Measurements from ENCODE around the gene PPT1. TPM values are rescaled to one million over a fixed set of nuclear protein-coding genes. Genes with fewer than 3 reads are reported as not detected.
A peak's percentile ranks its signal among the peaks of the same experiment; 100 is the strongest.

PPT1 gene
- polyA plus RNA-seq, 1 of the 3 experiments (the other 2 are of a cell fraction): 26.0 TPM

DNA sequence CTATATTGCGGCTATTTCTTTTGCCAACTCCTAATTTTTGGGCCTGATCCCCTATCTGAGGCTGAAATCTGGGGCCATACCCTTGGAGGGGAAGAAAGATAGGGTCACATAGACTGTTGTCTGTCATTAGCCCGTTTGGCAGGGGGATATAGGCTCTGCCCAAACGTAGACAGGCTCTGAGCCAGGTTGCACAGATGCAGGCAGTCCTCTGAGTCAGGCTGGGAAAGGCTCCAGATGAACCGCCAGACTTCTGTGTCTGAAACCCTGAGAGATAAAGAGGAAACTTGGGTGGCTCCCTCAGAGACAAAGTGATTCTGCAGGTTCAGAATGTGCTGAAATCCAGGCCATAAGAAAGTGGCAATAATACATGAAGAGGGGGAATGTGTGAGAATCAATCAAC is 60.5 kb downstream of the PPT1 start:
- CTCF ChIA-PET: interaction anchor here (1.1 kb wide), 1 partner anchor 41 kb away, joined by 3 read pairs; no protein-coding TSS in a partner anchor

More for the DNA sequence above, 60.5 kb downstream of the PPT1 start:
- Histone ChIP-seq H3K4me1 (ENCODE audit: control insufficient read depth in 1 of 2, insufficient read depth in 2 of 2, low read depth in 1 of 2, low read length in 1 of 2) (peaks cover 4 to 16% of the 10 kb centered on the region in 2 experiments), H3K9ac (0 out of 2 replicates have a peak overlapping the region, but pooled peaks have one; percentile 5), H3K9me3 (no peaks in the 10 kb centered on the region), H3F3A (replicated peaks; ENCODE audit: insufficient read depth) (peaks cover 17% of the 10 kb centered on the region), H3K27ac (ENCODE audit: low read depth in 2 of 2, low read length in 1 of 2) (peak overlapping the region; percentile 87 to 92), H2AFZ (ENCODE audit: low read depth) (no peak overlapping the region; the same call in 1 of the 2 replicates), H3K36me3 (replicated peaks in 1 of 2; ENCODE audit: control insufficient read depth in 1 of 2, insufficient read depth in 2 of 2, low read length in 1 of 2) (no peaks in the 10 kb centered on the region), H3K27me3 (ENCODE audit: insufficient read depth) (no peaks in the 10 kb centered on the region), H3K4me2 (peak overlapping the region; percentile 72), H3K9me2 (no peaks in the 10 kb centered on the region), H3K79me2 (ENCODE audit: insufficient read depth) (peaks cover 15% of the 10 kb centered on the region), H4K20me1 (ENCODE audit: insufficient read depth) (peaks cover 6% of the 10 kb centered on the region; the same call in 1 of the 2 replicates), H3K4me3 (ENCODE audit: low read depth in 2 of 2, low read length in 1 of 2) (no peak overlapping the region; a peak in 1 of 4 replicates)
- TF ChIP-seq GATA2 (CRISPR knock-in tag; IDR thresholded peaks at IDR 0.05) (no peak), SIN3A (IDR thresholded peaks at IDR 0.05; ENCODE audit: borderline replicate concordance, low read depth, low read length) (no peak), FOSL2 (IDR thresholded peaks at IDR 0.05; ENCODE audit: borderline replicate concordance, low read depth) (peak; percentile 52; the same call in 1 of the 2 replicates), FOXJ3 (CRISPR knock-in tag; IDR thresholded peaks at IDR 0.05) (no peak), JUND (IDR thresholded peaks at IDR 0.05) (peak; percentile 41; the same call in 1 of the 2 replicates), NFIC (IDR thresholded peaks at IDR 0.05; ENCODE audit: borderline replicate concordance) (peak; percentile 87), MEF2A (IDR thresholded peaks at IDR 0.05; ENCODE audit: borderline replicate concordance, low read depth) (no peak), RXRA (IDR thresholded peaks at IDR 0.05; ENCODE audit: borderline replicate concordance, low read depth) (peak; percentile 50; the same call in 1 of the 2 replicates), CHD2 (IDR thresholded peaks at IDR 0.05; ENCODE audit: low read length, partially characterized antibody) (no peak), ELF1 (IDR thresholded peaks at IDR 0.05) (no peak), TCF12 (IDR thresholded peaks at IDR 0.05) (peak; percentile 86), POLR2AphosphoS5 (IDR thresholded peaks at IDR 0.05; ENCODE audit: low read depth, low read length) (peak; percentile 45; the same call in 1 of the 2 replicates), EP300 (IDR thresholded peaks at IDR 0.05; ENCODE audit: borderline replicate concordance in 1 of 2, low read depth in 1 of 2, low read length in 1 of 2) (peak in 1 of 2 experiments; percentile 39; a peak in 1 of 4 replicates), TEAD4 (IDR thresholded peaks at IDR 0.05; ENCODE audit: borderline replicate concordance, insufficient read depth) (no peak), NRF1 (IDR thresholded peaks at IDR 0.05; ENCODE audit: low read depth, low read length) (no peak)
- TF ChIP-seq, protein P1, sequence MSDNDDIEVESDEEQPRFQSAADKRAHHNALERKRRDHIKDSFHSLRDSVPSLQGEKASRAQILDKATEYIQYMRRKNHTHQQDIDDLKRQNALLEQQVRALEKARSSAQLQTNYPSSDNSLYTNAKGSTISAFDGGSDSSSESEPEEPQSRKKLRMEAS (IDR thresholded peaks at IDR 0.05; ENCODE audit: low read depth): 0 out of 2 replicates have a peak, but pooled peaks have one; percentile 33
- TF ChIP-seq, protein P2, sequence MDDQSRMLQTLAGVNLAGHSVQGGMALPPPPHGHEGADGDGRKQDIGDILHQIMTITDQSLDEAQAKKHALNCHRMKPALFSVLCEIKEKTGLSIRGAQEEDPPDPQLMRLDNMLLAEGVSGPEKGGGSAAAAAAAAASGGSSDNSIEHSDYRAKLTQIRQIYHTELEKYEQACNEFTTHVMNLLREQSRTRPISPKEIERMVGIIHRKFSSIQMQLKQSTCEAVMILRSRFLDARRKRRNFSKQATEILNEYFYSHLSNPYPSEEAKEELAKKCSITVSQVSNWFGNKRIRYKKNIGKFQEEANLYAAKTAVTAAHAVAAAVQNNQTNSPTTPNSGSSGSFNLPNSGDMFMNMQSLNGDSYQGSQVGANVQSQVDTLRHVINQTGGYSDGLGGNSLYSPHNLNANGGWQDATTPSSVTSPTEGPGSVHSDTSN (IDR thresholded peaks at IDR 0.05): peak; percentile 30; the same call in 1 of the 2 replicates
- TF ChIP-seq, protein P3, sequence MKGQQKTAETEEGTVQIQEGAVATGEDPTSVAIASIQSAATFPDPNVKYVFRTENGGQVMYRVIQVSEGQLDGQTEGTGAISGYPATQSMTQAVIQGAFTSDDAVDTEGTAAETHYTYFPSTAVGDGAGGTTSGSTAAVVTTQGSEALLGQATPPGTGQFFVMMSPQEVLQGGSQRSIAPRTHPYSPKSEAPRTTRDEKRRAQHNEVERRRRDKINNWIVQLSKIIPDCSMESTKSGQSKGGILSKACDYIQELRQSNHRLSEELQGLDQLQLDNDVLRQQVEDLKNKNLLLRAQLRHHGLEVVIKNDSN (IDR thresholded peaks at IDR 0.05; ENCODE audit: borderline replicate concordance, low read depth): no peak
- TF ChIP-seq, protein P4, sequence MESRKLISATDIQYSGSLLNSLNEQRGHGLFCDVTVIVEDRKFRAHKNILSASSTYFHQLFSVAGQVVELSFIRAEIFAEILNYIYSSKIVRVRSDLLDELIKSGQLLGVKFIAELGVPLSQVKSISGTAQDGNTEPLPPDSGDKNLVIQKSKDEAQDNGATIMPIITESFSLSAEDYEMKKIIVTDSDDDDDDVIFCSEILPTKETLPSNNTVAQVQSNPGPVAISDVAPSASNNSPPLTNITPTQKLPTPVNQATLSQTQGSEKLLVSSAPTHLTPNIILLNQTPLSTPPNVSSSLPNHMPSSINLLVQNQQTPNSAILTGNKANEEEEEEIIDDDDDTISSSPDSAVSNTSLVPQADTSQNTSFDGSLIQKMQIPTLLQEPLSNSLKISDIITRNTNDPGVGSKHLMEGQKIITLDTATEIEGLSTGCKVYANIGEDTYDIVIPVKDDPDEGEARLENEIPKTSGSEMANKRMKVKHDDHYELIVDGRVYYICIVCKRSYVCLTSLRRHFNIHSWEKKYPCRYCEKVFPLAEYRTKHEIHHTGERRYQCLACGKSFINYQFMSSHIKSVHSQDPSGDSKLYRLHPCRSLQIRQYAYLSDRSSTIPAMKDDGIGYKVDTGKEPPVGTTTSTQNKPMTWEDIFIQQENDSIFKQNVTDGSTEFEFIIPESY (IDR thresholded peaks at IDR 0.05; ENCODE audit: borderline replicate concordance, low read depth): no peak
- peak; percentile 27 for DNase-seq
- POLR2A ChIA-PET: no interaction called here
- 13% methylated on average over 4 of the region's 4 CpGs for WGBS (ENCODE audit: low lambda C conversion rate)

Data from SK-N-SH (cell line).